K562 (cell line): ENCODE results near the gene TCF12. TPM values are rescaled to one million over a fixed set of nuclear protein-coding genes. Genes with fewer than 3 reads are reported as not detected.

Experiments used
- ARID2 ChIP-seq: fragments of 450-650 bp; IDR thresholded peaks from 2 replicates; pipeline ENCODE4 v1.6.1; 2017; ENCODE audit warnings: antibody characterized with exemption, mild to moderate bottlenecking
- CHD1 ChIP-seq: fragments of 200-600 bp; sonication (generic); IDR thresholded peaks from one replicate; pipeline ENCODE4 v1.6.1; 2012; ENCODE audit warnings: mild to moderate bottlenecking, moderate library complexity, low read length, inconsistent platforms
- COPS2 ChIP-seq: fragments of 450-650 bp; conservative IDR thresholded peaks from 2 replicates; pipeline ENCODE4 v1.6.1; 2016; ENCODE audit warnings: mild to moderate bottlenecking, moderate library complexity
- ELF2 ChIP-seq: fragments of 250-450 bp; sonication (Bioruptor Pico); IDR thresholded peaks from 2 replicates; pipeline ENCODE4 v1.5.0; 2021; ENCODE audit warnings: mild to moderate bottlenecking
- GABPA ChIP-seq: fragments of 200-800 bp; sonication (Bioruptor generic); conservative IDR thresholded peaks from 2 replicates; pipeline ENCODE4 v1.6.1; 2016; ENCODE audit warnings: low read depth, missing genetic modification characterization, missing compliant biosample characterization
- RBM17 ChIP-seq: fragments of 200-400 bp; formaldehyde crosslinking; IDR thresholded peaks from 2 replicates; pipeline ENCODE4 v1.6.1; 2017; ENCODE audit warnings: low read depth, mild to moderate bottlenecking, low read length, borderline replicate concordance
- RCOR1 ChIP-seq, 2 experiments: IDR thresholded peaks; 2 replicates each; pipeline ENCODE4 v1.6.1; 2012; ENCODE audit warnings: low read depth in 2 of 2, low read length in 2 of 2, borderline replicate concordance in 1 of 2, improper control_type of control experiment in 1 of 2
- RHOXF2B ChIP-seq: fragments of 250-450 bp; sonication (Bioruptor Pico); conservative IDR thresholded peaks from 2 replicates; pipeline ENCODE4 v1.5.1; 2021
- SMAD3 ChIP-seq: fragments of 450-650 bp; formaldehyde crosslinking; conservative IDR thresholded peaks from 2 replicates; pipeline ENCODE4 v1.4.0; 2020; ENCODE audit warnings: mild to moderate bottlenecking
- ZC3H8 ChIP-seq: fragments of 450-650 bp; IDR thresholded peaks from 2 replicates; pipeline ENCODE4 v1.6.1; 2017
- ZNF124 ChIP-seq: sonication (generic); formaldehyde crosslinking; IDR thresholded peaks from 2 replicates; pipeline ENCODE4 v1.8.1; 2022; ENCODE audit warnings: missing genetic modification reagents
- ZNF24 ChIP-seq: fragments of 450-650 bp; IDR thresholded peaks from 2 replicates; pipeline ENCODE4 v1.6.1; 2016
- ZNF408 ChIP-seq: fragments of 250-450 bp; sonication (Bioruptor Pico); IDR thresholded peaks from 2 replicates; pipeline ENCODE4 v1.4.0; 2020; ENCODE audit warnings: low read depth, mild to moderate bottlenecking, moderate library complexity
- ZNF41 ChIP-seq: fragments of 250-450 bp; sonication (Bioruptor Pico); conservative IDR thresholded peaks from 2 replicates; pipeline ENCODE4 v1.4.0; 2020; ENCODE audit warnings: mild to moderate bottlenecking
- polyA plus RNA-seq, 8 experiments: library from polyadenylated mRNA; depleted of rRNA in 4 of 8; stranded (reverse) in 5 of 8; unstranded in 3 of 8; fragments of >200 nt; fragmentation: Nextera tagmentation in 2 of 8; fragmentation: Illumina TruSeq in 1 of 8; extraction: Ambion mirVana in 2 of 8; extraction: Trizol in 1 of 8; gene quantifications; 2 replicates each; pipeline versions ENCODE4 v1.2.1 to v1.2.3, GENCODE V29; 2011 to 2014; ENCODE audit warnings: inconsistent platforms in 1 of 8, missing spikeins in 1 of 8
- total RNA-seq, 7 experiments: library from RNA; depleted of rRNA in 6 of 7; stranded (reverse); fragments of >200 nt in 6 of 7; fragmentation: Illumina TruSeq in 2 of 7; extraction: Trizol in 2 of 7; gene quantifications; 2 replicates each; pipeline versions ENCODE4 v1.2.1 to v1.2.3, GENCODE V29; 2011 to 2021; ENCODE audit warnings: low replicate concordance in 1 of 7
- TF ChIP-seq, protein P1 (sequence below): sonication (generic); formaldehyde crosslinking; IDR thresholded peaks from 2 replicates; pipeline ENCODE4 v1.8.0; 2022; ENCODE audit warnings: missing genetic modification reagents, mild to moderate bottlenecking, moderate library complexity, borderline replicate concordance
- TF ChIP-seq, protein P2 (sequence below): fragments of 250-450 bp; sonication (Bioruptor Pico); IDR thresholded peaks from 2 replicates; pipeline ENCODE4 v1.4.0; 2020; ENCODE audit warnings: mild to moderate bottlenecking, moderate library complexity, borderline replicate concordance
- TF ChIP-seq, protein P3 (sequence below): fragments of 450-650 bp; formaldehyde crosslinking; IDR thresholded peaks from 2 replicates; pipeline ENCODE4 v1.4.0; 2020; ENCODE audit warnings: mild to moderate bottlenecking, moderate library complexity
- TF ChIP-seq, protein P4 (sequence below): fragments of 250-450 bp; sonication (Bioruptor Pico); IDR thresholded peaks from 2 replicates; pipeline ENCODE4 v1.8.0; 2021; ENCODE audit warnings: moderate library complexity, mild to moderate bottlenecking, inconsistent platforms
- TF ChIP-seq, protein P5 (sequence below): sonication (generic); formaldehyde crosslinking; IDR thresholded peaks from 2 replicates; pipeline ENCODE4 v1.4.0; 2020; ENCODE audit warnings: mild to moderate bottlenecking, missing genetic modification reagents
- TF ChIP-seq, protein P6 (sequence below): sonication (generic); formaldehyde crosslinking; IDR thresholded peaks from 2 replicates; pipeline ENCODE4 v1.5.0; 2020; ENCODE audit warnings: missing genetic modification reagents

The TCF12 gene
- total and polyA plus RNA-seq, 9 of the 15 experiments (the other 6 are each of a cell fraction or from before 2014, with no cell fraction given), result 10.5 to 132 (median 52.9) TPM

DNA sequence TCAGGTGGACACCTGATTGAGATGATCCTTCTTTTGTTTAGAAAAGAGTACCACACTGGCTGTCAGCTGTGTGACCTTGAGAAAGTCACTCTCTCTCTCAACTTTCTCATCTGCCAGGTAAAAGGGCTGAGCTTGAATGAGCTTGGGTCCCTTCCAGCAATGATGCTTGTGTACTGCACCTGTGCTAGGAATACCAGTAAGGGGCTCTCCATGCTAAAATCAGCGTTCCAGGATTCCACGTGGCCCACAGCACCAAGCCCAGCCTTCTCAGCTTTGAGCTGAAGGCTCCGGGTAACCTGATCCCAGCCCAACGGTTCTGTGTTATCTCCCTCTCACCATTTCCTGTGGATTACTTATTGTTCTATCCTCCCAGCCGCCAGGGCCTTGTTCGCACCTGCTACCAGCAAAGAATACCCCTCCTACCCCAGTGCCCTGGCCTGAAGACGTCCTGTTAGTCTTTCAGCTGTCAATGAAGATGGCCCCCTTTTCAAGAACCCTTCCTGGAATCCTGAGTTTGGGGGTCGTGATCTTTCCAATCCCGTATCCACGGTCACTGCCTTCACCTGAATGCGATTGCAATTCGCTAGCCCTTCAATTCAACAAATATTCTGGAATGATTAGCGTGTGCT lies 403.6 kb downstream of the TCF12 start (continued):
- peak; percentile 48 for TF ChIP-seq CHD1
- TF ChIP-seq RBM17, result no peak
- TF ChIP-seq, protein P1, sequence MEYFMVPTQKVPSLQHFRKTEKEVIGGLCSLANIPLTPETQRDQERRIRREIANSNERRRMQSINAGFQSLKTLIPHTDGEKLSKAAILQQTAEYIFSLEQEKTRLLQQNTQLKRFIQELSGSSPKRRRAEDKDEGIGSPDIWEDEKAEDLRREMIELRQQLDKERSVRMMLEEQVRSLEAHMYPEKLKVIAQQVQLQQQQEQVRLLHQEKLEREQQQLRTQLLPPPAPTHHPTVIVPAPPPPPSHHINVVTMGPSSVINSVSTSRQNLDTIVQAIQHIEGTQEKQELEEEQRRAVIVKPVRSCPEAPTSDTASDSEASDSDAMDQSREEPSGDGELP, result peak; percentile 90
- no peak for TF ChIP-seq ELF2 (CRISPR knock-in tag)
- no peak for TF ChIP-seq ZC3H8
- TF ChIP-seq, protein P2, sequence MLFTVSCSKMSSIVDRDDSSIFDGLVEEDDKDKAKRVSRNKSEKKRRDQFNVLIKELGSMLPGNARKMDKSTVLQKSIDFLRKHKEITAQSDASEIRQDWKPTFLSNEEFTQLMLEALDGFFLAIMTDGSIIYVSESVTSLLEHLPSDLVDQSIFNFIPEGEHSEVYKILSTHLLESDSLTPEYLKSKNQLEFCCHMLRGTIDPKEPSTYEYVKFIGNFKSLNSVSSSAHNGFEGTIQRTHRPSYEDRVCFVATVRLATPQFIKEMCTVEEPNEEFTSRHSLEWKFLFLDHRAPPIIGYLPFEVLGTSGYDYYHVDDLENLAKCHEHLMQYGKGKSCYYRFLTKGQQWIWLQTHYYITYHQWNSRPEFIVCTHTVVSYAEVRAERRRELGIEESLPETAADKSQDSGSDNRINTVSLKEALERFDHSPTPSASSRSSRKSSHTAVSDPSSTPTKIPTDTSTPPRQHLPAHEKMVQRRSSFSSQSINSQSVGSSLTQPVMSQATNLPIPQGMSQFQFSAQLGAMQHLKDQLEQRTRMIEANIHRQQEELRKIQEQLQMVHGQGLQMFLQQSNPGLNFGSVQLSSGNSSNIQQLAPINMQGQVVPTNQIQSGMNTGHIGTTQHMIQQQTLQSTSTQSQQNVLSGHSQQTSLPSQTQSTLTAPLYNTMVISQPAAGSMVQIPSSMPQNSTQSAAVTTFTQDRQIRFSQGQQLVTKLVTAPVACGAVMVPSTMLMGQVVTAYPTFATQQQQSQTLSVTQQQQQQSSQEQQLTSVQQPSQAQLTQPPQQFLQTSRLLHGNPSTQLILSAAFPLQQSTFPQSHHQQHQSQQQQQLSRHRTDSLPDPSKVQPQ (CRISPR knock-in tag), result 0 out of 2 replicates have a peak, but pooled peaks have one; percentile 44
- TF ChIP-seq, protein P3, sequence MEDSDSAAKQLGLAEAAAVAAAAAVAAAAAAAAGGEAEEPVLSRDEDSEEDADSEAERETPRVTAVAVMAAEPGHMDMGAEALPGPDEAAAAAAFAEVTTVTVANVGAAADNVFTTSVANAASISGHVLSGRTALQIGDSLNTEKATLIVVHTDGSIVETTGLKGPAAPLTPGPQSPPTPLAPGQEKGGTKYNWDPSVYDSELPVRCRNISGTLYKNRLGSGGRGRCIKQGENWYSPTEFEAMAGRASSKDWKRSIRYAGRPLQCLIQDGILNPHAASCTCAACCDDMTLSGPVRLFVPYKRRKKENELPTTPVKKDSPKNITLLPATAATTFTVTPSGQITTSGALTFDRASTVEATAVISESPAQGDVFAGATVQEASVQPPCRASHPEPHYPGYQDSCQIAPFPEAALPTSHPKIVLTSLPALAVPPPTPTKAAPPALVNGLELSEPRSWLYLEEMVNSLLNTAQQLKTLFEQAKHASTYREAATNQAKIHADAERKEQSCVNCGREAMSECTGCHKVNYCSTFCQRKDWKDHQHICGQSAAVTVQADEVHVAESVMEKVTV, result no peak
- peak; percentile 68 for TF ChIP-seq GABPA (tag)
- peak in 1 of 2 experiments; percentile 80; a peak in 3 of 4 replicates for TF ChIP-seq RCOR1 (IDR thresholded peaks at IDR 0.05; ENCODE audit: borderline replicate concordance in 1 of 2, low read depth in 2 of 2, low read length in 2 of 2)
- TF ChIP-seq RHOXF2B, result 0 out of 2 replicates have a peak, but pooled peaks have one; percentile 39
- TF ChIP-seq ZNF24, result no peak
- TF ChIP-seq, protein P4, sequence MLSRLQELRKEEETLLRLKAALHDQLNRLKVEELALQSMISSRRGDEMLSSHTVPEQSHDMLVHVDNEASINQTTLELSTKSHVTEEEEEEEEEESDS, result no peak
- TF ChIP-seq ZNF408 (CRISPR knock-in tag), result no peak
- no peak for TF ChIP-seq ZNF41 (CRISPR knock-in tag)
- no peak for TF ChIP-seq COPS2
- TF ChIP-seq, protein P5, sequence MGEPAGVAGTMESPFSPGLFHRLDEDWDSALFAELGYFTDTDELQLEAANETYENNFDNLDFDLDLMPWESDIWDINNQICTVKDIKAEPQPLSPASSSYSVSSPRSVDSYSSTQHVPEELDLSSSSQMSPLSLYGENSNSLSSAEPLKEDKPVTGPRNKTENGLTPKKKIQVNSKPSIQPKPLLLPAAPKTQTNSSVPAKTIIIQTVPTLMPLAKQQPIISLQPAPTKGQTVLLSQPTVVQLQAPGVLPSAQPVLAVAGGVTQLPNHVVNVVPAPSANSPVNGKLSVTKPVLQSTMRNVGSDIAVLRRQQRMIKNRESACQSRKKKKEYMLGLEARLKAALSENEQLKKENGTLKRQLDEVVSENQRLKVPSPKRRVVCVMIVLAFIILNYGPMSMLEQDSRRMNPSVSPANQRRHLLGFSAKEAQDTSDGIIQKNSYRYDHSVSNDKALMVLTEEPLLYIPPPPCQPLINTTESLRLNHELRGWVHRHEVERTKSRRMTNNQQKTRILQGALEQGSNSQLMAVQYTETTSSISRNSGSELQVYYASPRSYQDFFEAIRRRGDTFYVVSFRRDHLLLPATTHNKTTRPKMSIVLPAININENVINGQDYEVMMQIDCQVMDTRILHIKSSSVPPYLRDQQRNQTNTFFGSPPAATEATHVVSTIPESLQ, result no peak
- TF ChIP-seq ARID2, result no peak
- no peak for TF ChIP-seq ZNF124 (CRISPR knock-in tag)
- 0 out of 2 replicates have a peak, but pooled peaks have one; percentile 73 for TF ChIP-seq SMAD3 (CRISPR knock-in tag)
- TF ChIP-seq, protein P6, sequence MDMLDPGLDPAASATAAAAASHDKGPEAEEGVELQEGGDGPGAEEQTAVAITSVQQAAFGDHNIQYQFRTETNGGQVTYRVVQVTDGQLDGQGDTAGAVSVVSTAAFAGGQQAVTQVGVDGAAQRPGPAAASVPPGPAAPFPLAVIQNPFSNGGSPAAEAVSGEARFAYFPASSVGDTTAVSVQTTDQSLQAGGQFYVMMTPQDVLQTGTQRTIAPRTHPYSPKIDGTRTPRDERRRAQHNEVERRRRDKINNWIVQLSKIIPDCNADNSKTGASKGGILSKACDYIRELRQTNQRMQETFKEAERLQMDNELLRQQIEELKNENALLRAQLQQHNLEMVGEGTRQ (CRISPR knock-in tag), result no peak
